ENCODE data around the gene FRRS1. TPM values are rescaled to one million over a fixed set of nuclear protein-coding genes. Genes with fewer than 3 reads are reported as not detected.

The FRRS1 gene
- polyA plus RNA-seq, 1 donor from 2014 or later, result not detected

GRCh38 chr1:99764909-99765308, 1.5 kb downstream of the FRRS1 start:
- H3K27me3 ChIP-seq (ENCODE audit: insufficient read depth, low read depth, low read length), result no peaks in the 10 kb centered on the region
- no peaks in the 10 kb centered on the region for H3F3A ChIP-seq (ENCODE audit: insufficient read depth, low read length, poor library complexity, severe bottlenecking)
- H3K4me3 ChIP-seq (ENCODE audit: low read length), result no peak overlapping the region
- no peaks in the 10 kb centered on the region for H3K9me2 ChIP-seq (ENCODE audit: insufficient read depth, low read length)
- TF ChIP-seq EP300 (conservative IDR thresholded peaks at IDR 0.05; ENCODE audit: poor library complexity, severe bottlenecking), result no peak
- no peak for TF ChIP-seq SMC3 (conservative IDR thresholded peaks at IDR 0.05; ENCODE audit: poor library complexity)
- TF ChIP-seq POLR2AphosphoS5 (IDR thresholded peaks at IDR 0.05), result no peak
- no peak for TF ChIP-seq CTCF (IDR thresholded peaks at IDR 0.05; ENCODE audit: poor library complexity, severe bottlenecking)
- TF ChIP-seq REST (IDR thresholded peaks at IDR 0.05; ENCODE audit: borderline replicate concordance), result no peak
- TF ChIP-seq TAF1 (IDR thresholded peaks at IDR 0.05; ENCODE audit: low read depth), result no peak
- TF ChIP-seq RAD21 (conservative IDR thresholded peaks at IDR 0.05), result no peak
- H2AFZ ChIP-seq (ENCODE audit: low read depth, low read length), result no peak overlapping the region
- no peak overlapping the region for H3K4me2 ChIP-seq (ENCODE audit: low read length)
- no peaks in the 10 kb centered on the region for H3K36me3 ChIP-seq (ENCODE audit: insufficient read depth, low read length)
- no peak overlapping the region for H3K9ac ChIP-seq (ENCODE audit: low read length)
- H3K27ac ChIP-seq (ENCODE audit: low read length), result no peak overlapping the region
- H4K20me1 ChIP-seq (ENCODE audit: insufficient read depth), result no peaks in the 10 kb centered on the region
- no peaks in the 10 kb centered on the region for H3K9me3 ChIP-seq (ENCODE audit: low read length)
- H3K79me2 ChIP-seq (replicated peaks; ENCODE audit: insufficient read depth, low read length), result no peaks in the 10 kb centered on the region

DNA sequence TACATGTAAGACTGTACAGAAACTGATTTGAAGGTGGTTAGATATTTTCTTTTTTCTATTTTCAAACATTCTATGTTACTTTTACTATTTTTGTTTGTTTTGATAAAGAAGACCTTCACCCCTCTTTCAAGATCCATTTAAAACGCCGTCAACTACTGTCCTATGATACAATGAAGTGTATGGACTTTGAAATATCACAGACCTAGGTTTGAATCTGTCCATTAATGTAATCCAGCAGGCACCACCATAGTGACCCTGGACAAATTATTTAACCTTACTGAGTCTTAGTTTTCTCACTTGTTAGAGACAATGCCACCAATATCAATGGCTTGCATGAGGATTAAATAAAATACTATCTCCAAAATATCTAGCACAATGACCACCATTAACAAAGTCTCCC, 2.0 kb downstream of the FRRS1 start:
- Histone ChIP-seq H3F3A (ENCODE audit: insufficient read depth, low read length, poor library complexity, severe bottlenecking) (no peaks in the 10 kb centered on the region), H3K4me3 (ENCODE audit: low read length) (no peak overlapping the region), H2AFZ (ENCODE audit: low read depth, low read length) (no peak overlapping the region), H3K27ac (ENCODE audit: low read length) (no peak overlapping the region), H3K27me3 (ENCODE audit: insufficient read depth, low read depth, low read length) (no peaks in the 10 kb centered on the region), H3K9ac (ENCODE audit: low read length) (no peak overlapping the region), H3K9me2 (ENCODE audit: insufficient read depth, low read length) (no peaks in the 10 kb centered on the region), H3K9me3 (ENCODE audit: low read length) (no peaks in the 10 kb centered on the region), H3K79me2 (replicated peaks; ENCODE audit: insufficient read depth, low read length) (no peaks in the 10 kb centered on the region), H3K36me3 (ENCODE audit: insufficient read depth, low read length) (no peaks in the 10 kb centered on the region), H3K4me2 (ENCODE audit: low read length) (no peak overlapping the region), H4K20me1 (ENCODE audit: insufficient read depth) (no peaks in the 10 kb centered on the region)
- TF ChIP-seq RAD21 (conservative IDR thresholded peaks at IDR 0.05) (no peak), EZH2 (IDR thresholded peaks at IDR 0.05; ENCODE audit: borderline replicate concordance, insufficient read depth, low read length, poor library complexity, severe bottlenecking) (no peak), POLR2AphosphoS5 (IDR thresholded peaks at IDR 0.05) (no peak), SMC3 (conservative IDR thresholded peaks at IDR 0.05; ENCODE audit: poor library complexity) (no peak), EP300 (conservative IDR thresholded peaks at IDR 0.05; ENCODE audit: poor library complexity, severe bottlenecking) (no peak), CTCF (IDR thresholded peaks at IDR 0.05; ENCODE audit: poor library complexity, severe bottlenecking) (no peak), MXI1 (conservative IDR thresholded peaks at IDR 0.05; ENCODE audit: poor library complexity, severe bottlenecking) (no peak), TAF1 (IDR thresholded peaks at IDR 0.05; ENCODE audit: low read depth) (no peak), REST (IDR thresholded peaks at IDR 0.05; ENCODE audit: borderline replicate concordance) (no peak)

Measured in neural cell (in vitro differentiated cells).